NCI-H526 treated with DMSO at 0.1 percent for 48 hours (cell line): ENCODE data around the gene PCBP1.
"Not testable (repeated sequence)": the region's sequence is repeated elsewhere in the genome, so short reads cannot be mapped to it uniquely, and the experiment has no call there.

Experiments used
- DNase-seq: peaks from one replicate; lab custom pipeline; 2025; lab: John Stamatoyannopoulos, UW

Gene PCBP1

GRCh38 chr2:70081221-70081620, 6.1 kb upstream of the PCBP1 start:
- no peak for DNase-seq

- DNase-seq = no peak
These were observed 3.7 kb upstream of the PCBP1 start for GRCh38 chr2:70083344-70084156.

- DNase-seq = peak; percentile 75
These were observed 2.1 kb upstream of the PCBP1 start for GRCh38 chr2:70084973-70085710.

- DNase-seq = no peak
These were observed 1.5 kb upstream of the PCBP1 start for GRCh38 chr2:70085711-70086277.

GRCh38 chr2:70086278-70086837, 919 bp upstream of the PCBP1 start:
- peak; percentile 79 for DNase-seq

GRCh38 chr2:70087702-70088597, 673 bp downstream of the PCBP1 start:
- DNase-seq = no peak

- DNase-seq = no peak
These were observed 1.4 kb downstream of the PCBP1 start for GRCh38 chr2:70088598-70089219.

GRCh38 chr2:70089220-70089982, 2.1 kb downstream of the PCBP1 start:
- no peak for DNase-seq

GRCh38 chr2:70089983-70090525, 2.8 kb downstream of the PCBP1 start:
- DNase-seq = no peak

GRCh38 chr2:70090706-70091334, 3.5 kb downstream of the PCBP1 start:
- DNase-seq = no peak

GRCh38 chr2:70091364-70091763, 4.1 kb downstream of the PCBP1 start:
- DNase-seq = no peak

- no peak for DNase-seq
These were observed 4.5 kb downstream of the PCBP1 start for GRCh38 chr2:70091816-70092215.

- DNase-seq = not testable (repeated sequence)
These were observed 5.4 kb downstream of the PCBP1 start for GRCh38 chr2:70092576-70093243.

GRCh38 chr2:70094171-70094977, 7.1 kb downstream of the PCBP1 start:
- DNase-seq = no peak

GRCh38 chr2:70094978-70095719, 7.9 kb downstream of the PCBP1 start:
- no peak for DNase-seq

GRCh38 chr2:70095720-70096670, 8.7 kb downstream of the PCBP1 start:
- DNase-seq = no peak
